ENCODE results near the gene FAAP20. TPM values are rescaled to one million over a fixed set of nuclear protein-coding genes. Genes with fewer than 3 reads are reported as not detected.
A peak's percentile ranks its signal among the peaks of the same experiment; 100 is the strongest.

The FAAP20 gene
- total RNA-seq, 4 donors from 2014 or later, result 19.4 to 84.5 (median 34.9) TPM

DNA sequence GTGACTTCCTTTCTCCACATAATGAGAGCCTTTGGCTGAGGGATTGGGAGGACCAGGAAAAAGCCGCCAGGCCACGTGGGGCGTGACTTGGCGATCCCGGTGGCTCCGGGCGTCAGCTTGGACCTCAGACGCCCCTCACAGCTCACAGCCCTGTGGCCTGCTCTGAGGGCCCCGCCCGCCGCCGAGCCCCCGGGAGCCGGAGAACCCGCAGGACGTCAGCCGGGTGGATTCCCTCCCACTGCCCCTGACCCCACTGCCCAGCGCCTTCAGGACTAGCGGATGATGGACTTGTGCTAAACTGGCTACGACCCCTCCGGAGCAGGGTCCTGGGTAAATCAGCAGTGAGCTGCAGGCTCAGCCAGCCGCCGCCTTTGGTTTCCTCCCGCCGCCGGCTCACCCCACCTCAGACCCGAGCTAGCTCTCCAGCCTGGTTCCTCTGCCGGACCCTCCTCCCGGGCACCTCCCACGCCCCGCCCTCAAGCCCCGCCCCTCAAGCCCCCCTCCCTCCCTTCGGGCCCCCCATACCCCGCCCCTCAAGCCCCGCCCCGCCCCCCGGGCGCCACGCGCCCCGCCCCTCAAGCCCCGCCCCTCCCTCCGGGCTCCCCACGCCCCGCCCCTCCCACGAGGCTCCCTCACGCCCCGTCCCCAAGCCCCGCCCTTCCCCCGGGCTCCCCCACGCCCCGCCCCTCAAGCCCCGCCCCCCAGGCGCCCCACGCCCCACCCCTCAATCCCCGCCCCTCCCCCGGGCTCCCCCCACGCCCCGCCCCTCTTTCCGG lies 10.0 kb upstream of the FAAP20 start:
- H3K27me3 ChIP-seq, result no peaks in the 10 kb centered on the region
- no peaks in the 10 kb centered on the region for H3K9me3 ChIP-seq
- intact Hi-C loops (cut with DNase I; ENCODE audit: low total_unique reads), result no loop called here
- in situ Hi-C loops (cut with MboI; ENCODE audit: low pct_ligation_motif_present in 1 of 4, low pct_unique_long_range_greater_than_20kb in 1 of 4, low sequenced_read_pairs in 3 of 4), result loop anchor here in 3 of 4 donors (10.0 to 25.0 kb wide), 2 partner anchors 108 to 170 kb away; no protein-coding TSS in a partner anchor
- no peak for TF ChIP-seq EP300 (IDR thresholded peaks at IDR 0.05; ENCODE audit: low read depth)
- TF ChIP-seq POLR2AphosphoS5 (IDR thresholded peaks at IDR 0.05), result peak in 2 of 3 donors; percentile 18 to 30
- peak; percentile 38 for TF ChIP-seq POLR2A (IDR thresholded peaks at IDR 0.05)
- TF ChIP-seq, protein P1, sequence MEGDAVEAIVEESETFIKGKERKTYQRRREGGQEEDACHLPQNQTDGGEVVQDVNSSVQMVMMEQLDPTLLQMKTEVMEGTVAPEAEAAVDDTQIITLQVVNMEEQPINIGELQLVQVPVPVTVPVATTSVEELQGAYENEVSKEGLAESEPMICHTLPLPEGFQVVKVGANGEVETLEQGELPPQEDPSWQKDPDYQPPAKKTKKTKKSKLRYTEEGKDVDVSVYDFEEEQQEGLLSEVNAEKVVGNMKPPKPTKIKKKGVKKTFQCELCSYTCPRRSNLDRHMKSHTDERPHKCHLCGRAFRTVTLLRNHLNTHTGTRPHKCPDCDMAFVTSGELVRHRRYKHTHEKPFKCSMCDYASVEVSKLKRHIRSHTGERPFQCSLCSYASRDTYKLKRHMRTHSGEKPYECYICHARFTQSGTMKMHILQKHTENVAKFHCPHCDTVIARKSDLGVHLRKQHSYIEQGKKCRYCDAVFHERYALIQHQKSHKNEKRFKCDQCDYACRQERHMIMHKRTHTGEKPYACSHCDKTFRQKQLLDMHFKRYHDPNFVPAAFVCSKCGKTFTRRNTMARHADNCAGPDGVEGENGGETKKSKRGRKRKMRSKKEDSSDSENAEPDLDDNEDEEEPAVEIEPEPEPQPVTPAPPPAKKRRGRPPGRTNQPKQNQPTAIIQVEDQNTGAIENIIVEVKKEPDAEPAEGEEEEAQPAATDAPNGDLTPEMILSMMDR (IDR thresholded peaks at IDR 0.05), result no peak
- peak overlapping the region; percentile 83 to 87 (median 84) for H3K27ac ChIP-seq
- peak; percentile 57 for DNase-seq
- WGBS, 2 donors (ENCODE audit: low coverage in 1 of 2), result 6% methylated on average over 25 of the region's 60 CpGs; no CpG with 5 or more reads in 1 of the 2 donors
- peak overlapping the region; percentile 18 to 50 (median 40) for H3K4me3 ChIP-seq
- no peaks in the 10 kb centered on the region for H3K36me3 ChIP-seq
- H3K4me1 ChIP-seq, result peaks cover 32 to 63% (median 47%) of the 10 kb centered on the region in 4 donors

DNA sequence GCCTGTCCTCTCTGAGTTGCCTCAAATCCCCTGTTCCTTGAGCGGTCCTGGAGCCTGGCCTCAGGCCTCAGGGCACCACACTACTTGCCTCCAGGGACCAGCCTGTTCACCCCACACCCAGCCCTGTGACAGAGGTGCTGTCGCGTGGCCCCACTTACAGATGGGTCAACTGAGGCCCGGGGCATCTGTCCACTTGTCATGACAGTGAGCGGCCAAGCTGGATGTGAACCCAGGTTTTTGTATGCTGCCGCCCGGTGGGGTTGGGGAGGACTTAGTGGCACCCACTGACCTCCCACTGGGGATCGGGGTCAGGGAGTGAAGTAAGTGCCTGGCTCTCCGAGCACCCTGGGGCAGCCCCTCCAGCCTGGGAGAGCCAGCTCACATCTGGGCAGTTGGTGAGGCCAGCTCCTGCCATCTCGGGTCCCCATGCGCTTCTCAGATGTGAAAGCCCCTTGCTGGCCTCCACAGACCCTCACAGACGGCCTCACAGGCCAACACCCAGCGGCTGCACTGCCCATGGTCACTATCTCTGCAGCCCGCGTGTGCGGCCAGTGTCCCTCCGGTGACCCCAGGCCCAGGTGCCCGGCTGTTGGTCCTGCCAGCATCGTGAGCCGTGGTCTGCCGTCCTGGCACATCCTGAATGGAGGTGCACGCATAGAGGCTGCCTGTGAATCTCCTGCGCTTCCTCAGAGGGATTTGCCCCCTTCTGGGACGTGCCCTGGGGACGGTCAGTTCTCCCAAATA lies 9.3 kb upstream of the FAAP20 start:
- in situ Hi-C loops (cut with MboI; ENCODE audit: low pct_ligation_motif_present in 1 of 4, low pct_unique_long_range_greater_than_20kb in 1 of 4, low sequenced_read_pairs in 3 of 4) (loop anchor here in 3 of 4 donors (10.0 to 25.0 kb wide), 2 partner anchors 108 to 171 kb away; no protein-coding TSS in a partner anchor), intact Hi-C loops (cut with DNase I; ENCODE audit: low total_unique reads) (no loop called here)
- TF ChIP-seq EP300 (IDR thresholded peaks at IDR 0.05; ENCODE audit: low read depth) (no peak), POLR2AphosphoS5 (IDR thresholded peaks at IDR 0.05) (no peak), POLR2A (IDR thresholded peaks at IDR 0.05) (no peak)
- TF ChIP-seq, protein P1 (IDR thresholded peaks at IDR 0.05), result no peak
- H3K4me1 ChIP-seq, result peaks cover 37 to 61% (median 48%) of the 10 kb centered on the region in 4 donors
- WGBS, 2 donors (ENCODE audit: low coverage in 1 of 2), result 78% methylated on average over 23 of the region's 25 CpGs; no CpG with 5 or more reads in 1 of the 2 donors
- DNase-seq, result peak; percentile 14
- no peaks in the 10 kb centered on the region for H3K9me3 ChIP-seq
- no peaks in the 10 kb centered on the region for H3K27me3 ChIP-seq
- H3K27ac ChIP-seq, result peak overlapping the region; percentile 83 to 87 (median 84)
- peak overlapping the region in 3 of 4 donors; percentile 18 to 50 (median 37) for H3K4me3 ChIP-seq
- H3K36me3 ChIP-seq, result no peaks in the 10 kb centered on the region

DNA sequence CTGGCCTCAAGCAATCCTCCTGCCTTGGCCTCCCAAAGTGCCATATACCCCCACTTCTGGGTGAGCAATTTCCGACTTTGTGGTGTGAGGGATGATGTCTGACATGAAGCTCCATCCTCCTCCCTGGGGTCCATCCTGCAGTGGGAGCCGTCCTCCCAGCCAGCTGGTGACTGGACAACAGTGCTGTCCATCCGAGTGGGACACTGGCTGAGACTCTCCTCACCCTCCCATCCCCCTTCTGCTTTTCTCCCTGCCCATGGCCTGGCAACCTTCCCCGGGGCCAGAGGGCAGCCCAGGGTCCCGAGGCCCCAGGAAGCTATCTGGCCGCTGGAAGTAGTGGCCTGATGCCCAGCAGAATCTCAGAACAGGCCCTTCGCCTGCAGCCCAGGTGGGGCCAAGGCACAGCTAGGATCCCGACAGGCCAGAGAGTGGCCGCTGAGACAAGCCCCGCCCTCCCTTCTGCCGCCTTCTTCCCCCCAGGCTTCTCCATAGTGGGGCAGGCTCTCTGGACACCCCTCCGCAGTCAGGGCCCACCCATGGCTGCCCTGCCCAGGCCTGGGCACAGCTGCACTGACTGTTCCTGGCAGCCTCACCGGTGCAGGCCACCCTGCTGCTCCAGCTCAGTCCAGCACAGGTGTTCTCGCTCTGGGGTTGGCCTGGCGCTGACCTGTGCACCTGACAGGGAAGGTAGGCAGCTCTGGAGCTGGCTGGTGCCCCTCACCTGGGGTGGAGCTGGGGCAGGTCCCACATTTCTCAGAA lies 8.4 kb upstream of the FAAP20 start:
- no peak for DNase-seq
- Histone ChIP-seq H3K27me3 (no peaks in the 10 kb centered on the region), H3K4me3 (no peak overlapping the region), H3K4me1 (peaks cover 33 to 61% (median 46%) of the 10 kb centered on the region in 4 donors), H3K27ac (peak overlapping the region in 1 of 4 donors; percentile 85), H3K36me3 (no peaks in the 10 kb centered on the region), H3K9me3 (no peaks in the 10 kb centered on the region)
- TF ChIP-seq POLR2A (IDR thresholded peaks at IDR 0.05) (no peak), POLR2AphosphoS5 (IDR thresholded peaks at IDR 0.05) (no peak), EP300 (IDR thresholded peaks at IDR 0.05; ENCODE audit: low read depth) (no peak)
- TF ChIP-seq, protein P1 (IDR thresholded peaks at IDR 0.05), result no peak
- in situ Hi-C loops (cut with MboI; ENCODE audit: low pct_ligation_motif_present in 1 of 4, low pct_unique_long_range_greater_than_20kb in 1 of 4, low sequenced_read_pairs in 3 of 4) (loop anchor here in 3 of 4 donors (10.0 to 25.0 kb wide), 2 partner anchors 109 to 172 kb away; no protein-coding TSS in a partner anchor), intact Hi-C loops (cut with DNase I; ENCODE audit: low total_unique reads) (no loop called here)
- 93% methylated on average over 15 of the region's 15 CpGs; no CpG with 5 or more reads in 1 of the 2 donors for WGBS, 2 donors (ENCODE audit: low coverage in 1 of 2)
